HepG2 (cell line): ENCODE measurements around the gene STX10. TPM values are rescaled to one million over a fixed set of nuclear protein-coding genes. Genes with fewer than 3 reads are reported as not detected.
A peak's percentile ranks its signal among the peaks of the same experiment; 100 is the strongest.

Experiments
- CCDC6 ChIP-seq: sonication (generic); formaldehyde crosslinking; IDR thresholded peaks from 2 replicates; pipeline ENCODE4 v1.8.1; 2022; ENCODE audit warnings: mild to moderate bottlenecking, missing genetic modification reagents, moderate library complexity
- DPF2 ChIP-seq: sonication (generic); formaldehyde crosslinking; IDR thresholded peaks from 2 replicates; pipeline ENCODE4 v1.4.0; 2020; ENCODE audit warnings: mild to moderate bottlenecking, low read depth, missing genetic modification reagents, borderline replicate concordance
- ERF ChIP-seq: IDR thresholded peaks from 2 replicates; pipeline ENCODE4 v1.6.1; 2018; ENCODE audit warnings: missing biosample characterization, missing genetic modification reagents
- HHEX ChIP-seq: IDR thresholded peaks from 2 replicates; pipeline ENCODE4 v1.6.1; 2016; ENCODE audit warnings: control low read depth
- KDM6A ChIP-seq: IDR thresholded peaks from 2 replicates; pipeline ENCODE4 v1.6.1; 2016; ENCODE audit warnings: low read depth
- MAZ ChIP-seq, 2 experiments: sonication (generic) in 1 of 2; formaldehyde crosslinking in 1 of 2; IDR thresholded peaks; 2 replicates each; pipeline versions ENCODE4 v1.5.0 to v1.6.1; 2012 to 2020; ENCODE audit warnings: low read depth in 2 of 2, mild to moderate bottlenecking in 2 of 2, borderline replicate concordance in 1 of 2, improper control_type of control experiment in 1 of 2, low read length in 1 of 2, missing genetic modification reagents in 1 of 2, moderate library complexity in 1 of 2
- NR2C2 ChIP-seq: sonication (generic); formaldehyde crosslinking; IDR thresholded peaks from 2 replicates; pipeline ENCODE4 v1.4.0; 2020; ENCODE audit warnings: missing genetic modification reagents, mild to moderate bottlenecking, moderate library complexity, borderline replicate concordance
- RFX3 ChIP-seq: IDR thresholded peaks from 2 replicates; pipeline ENCODE4 v1.6.1; 2016; ENCODE audit warnings: missing biosample characterization, missing genetic modification reagents
- SMC3 ChIP-seq: IDR thresholded peaks from 2 replicates; pipeline ENCODE4 v1.6.1; 2011; ENCODE audit warnings: low read length, improper control_type of control experiment
- TFDP2 ChIP-seq: sonication (generic); formaldehyde crosslinking; IDR thresholded peaks from 2 replicates; pipeline ENCODE4 v1.4.0; 2020; ENCODE audit warnings: missing genetic modification reagents
- TGIF2 ChIP-seq: IDR thresholded peaks from 2 replicates; pipeline ENCODE4 v1.6.1; 2016; ENCODE audit warnings: control low read depth, missing compliant biosample characterization
- ZC3H4 ChIP-seq: sonication (generic); formaldehyde crosslinking; IDR thresholded peaks from 2 replicates; pipeline ENCODE4 v1.4.0; 2020; ENCODE audit warnings: missing genetic modification reagents, borderline replicate concordance
- ZNF441 ChIP-seq: sonication (generic); formaldehyde crosslinking; IDR thresholded peaks from 2 replicates; pipeline ENCODE4 v1.7.0; 2021; ENCODE audit warnings: missing genetic modification reagents, borderline replicate concordance
- ZNF589 ChIP-seq: sonication (generic); formaldehyde crosslinking; conservative IDR thresholded peaks from 2 replicates; pipeline ENCODE4 v1.8.0; 2022; ENCODE audit warnings: mild to moderate bottlenecking, moderate library complexity, missing genetic modification reagents
- ZNF746 ChIP-seq: sonication (generic); formaldehyde crosslinking; IDR thresholded peaks from 2 replicates; pipeline ENCODE4 v1.8.0; 2022; ENCODE audit warnings: mild to moderate bottlenecking, missing genetic modification reagents
- ZNF749 ChIP-seq: sonication (generic); formaldehyde crosslinking; IDR thresholded peaks from 2 replicates; pipeline ENCODE4 v1.8.0; 2022; ENCODE audit warnings: mild to moderate bottlenecking, missing genetic modification reagents, moderate library complexity, borderline replicate concordance
- polyA plus RNA-seq, 8 experiments: library from polyadenylated mRNA; depleted of rRNA in 3 of 8; stranded (reverse) in 7 of 8; unstranded in 1 of 8; fragments of >200 nt; fragmentation: Illumina TruSeq in 4 of 8; extraction: Trizol in 4 of 8; gene quantifications; 2 replicates each; pipeline versions ENCODE4 v1.2.1 to v1.2.3, GENCODE V29; 2011 to 2016; ENCODE audit warnings: low read depth in 4 of 8, missing spikeins in 1 of 8, mixed read lengths in 1 of 8; ENCODE audit not compliant: insufficient read depth in 1 of 8
- total RNA-seq, 5 experiments: library from RNA; depleted of rRNA; stranded (reverse); fragments of >200 nt; fragmentation: Illumina TruSeq; extraction: Trizol; gene quantifications; 2 replicates each; pipeline ENCODE4 v1.2.3, GENCODE V29; 2016; ENCODE audit warnings: low read depth in 1 of 5
- TF ChIP-seq, protein P1 (sequence below): sonication (generic); formaldehyde crosslinking; IDR thresholded peaks from 2 replicates; pipeline ENCODE4 v1.9.0; 2021; ENCODE audit warnings: missing genetic modification reagents, borderline replicate concordance
- TF ChIP-seq, protein P2 (sequence below): sonication (generic); formaldehyde crosslinking; IDR thresholded peaks from 2 replicates; pipeline ENCODE4 v1.5.1; 2020; ENCODE audit warnings: mild to moderate bottlenecking, missing genetic modification reagents, borderline replicate concordance

Gene STX10
- total and polyA plus RNA-seq, 2 of the 13 experiments (the other 11 are each of a cell fraction or from before 2014, with no cell fraction given): 47.9 to 66.4 TPM

DNA sequence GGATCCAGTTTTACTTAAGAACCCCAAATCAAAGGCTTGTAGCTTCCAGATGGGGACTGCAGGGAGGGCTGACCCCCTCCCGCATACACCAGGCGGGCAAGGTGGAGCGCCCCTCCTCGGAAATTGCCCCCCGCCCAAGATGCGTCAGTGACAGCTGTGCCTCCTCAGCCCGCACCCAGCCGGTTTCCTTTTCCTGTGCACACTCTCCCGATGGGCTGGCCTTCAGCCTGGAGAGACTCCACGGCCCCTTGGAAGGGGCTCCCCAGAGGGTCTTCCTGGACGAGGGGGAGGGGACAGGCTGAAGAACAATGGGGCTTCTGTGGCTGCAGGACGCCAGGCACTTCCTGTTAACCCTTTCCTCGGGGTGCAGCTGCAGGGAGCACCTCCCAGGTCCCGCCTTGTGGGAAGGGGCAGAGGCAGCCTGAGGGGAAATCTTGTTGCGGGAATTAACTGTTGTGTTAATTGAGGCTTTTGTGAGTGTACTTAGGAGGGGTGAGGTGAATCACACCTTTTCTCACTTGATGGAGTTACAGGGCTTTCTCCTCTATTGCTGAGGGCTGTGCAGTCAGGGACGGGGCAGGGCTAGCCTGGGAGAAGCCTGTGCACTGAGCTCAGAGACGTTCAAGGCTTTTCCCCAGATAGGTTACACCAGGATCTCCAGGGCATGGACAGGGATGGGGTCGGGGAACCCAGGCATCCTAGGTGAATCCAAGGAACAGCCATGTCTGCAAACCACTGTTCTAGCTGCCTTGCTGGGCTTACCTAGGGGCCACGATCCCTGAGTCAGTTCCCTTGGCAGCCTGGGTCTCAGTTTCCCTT is 14.4 kb upstream of the STX10 start (continued):
- TF ChIP-seq, protein P1, sequence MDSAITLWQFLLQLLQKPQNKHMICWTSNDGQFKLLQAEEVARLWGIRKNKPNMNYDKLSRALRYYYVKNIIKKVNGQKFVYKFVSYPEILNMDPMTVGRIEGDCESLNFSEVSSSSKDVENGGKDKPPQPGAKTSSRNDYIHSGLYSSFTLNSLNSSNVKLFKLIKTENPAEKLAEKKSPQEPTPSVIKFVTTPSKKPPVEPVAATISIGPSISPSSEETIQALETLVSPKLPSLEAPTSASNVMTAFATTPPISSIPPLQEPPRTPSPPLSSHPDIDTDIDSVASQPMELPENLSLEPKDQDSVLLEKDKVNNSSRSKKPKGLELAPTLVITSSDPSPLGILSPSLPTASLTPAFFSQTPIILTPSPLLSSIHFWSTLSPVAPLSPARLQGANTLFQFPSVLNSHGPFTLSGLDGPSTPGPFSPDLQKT (CRISPR knock-in tag): no peak
- TF ChIP-seq ZNF441 (CRISPR knock-in tag): no peak
- no peak for TF ChIP-seq HHEX (CRISPR knock-in tag)
- TF ChIP-seq ERF (CRISPR knock-in tag): peak; percentile 94
- 0 out of 2 replicates have a peak, but pooled peaks have one; percentile 24 for TF ChIP-seq DPF2
- peak; percentile 62 for TF ChIP-seq TGIF2 (CRISPR knock-in tag)
- TF ChIP-seq ZNF746: no peak
- no peak; the same call in 1 of the 2 replicates for TF ChIP-seq MAZ (IDR thresholded peaks at IDR 0.05; ENCODE audit: borderline replicate concordance, low read depth, low read length)
- TF ChIP-seq MAZ (CRISPR knock-in tag; IDR thresholded peaks at IDR 0.05; ENCODE audit: low read depth): 0 out of 2 replicates have a peak, but pooled peaks have one; percentile 39
- peak; percentile 44; the same call in 1 of the 2 replicates for TF ChIP-seq TFDP2
- TF ChIP-seq RFX3: no peak
- TF ChIP-seq CCDC6 (CRISPR knock-in tag): no peak
- TF ChIP-seq, protein P2, sequence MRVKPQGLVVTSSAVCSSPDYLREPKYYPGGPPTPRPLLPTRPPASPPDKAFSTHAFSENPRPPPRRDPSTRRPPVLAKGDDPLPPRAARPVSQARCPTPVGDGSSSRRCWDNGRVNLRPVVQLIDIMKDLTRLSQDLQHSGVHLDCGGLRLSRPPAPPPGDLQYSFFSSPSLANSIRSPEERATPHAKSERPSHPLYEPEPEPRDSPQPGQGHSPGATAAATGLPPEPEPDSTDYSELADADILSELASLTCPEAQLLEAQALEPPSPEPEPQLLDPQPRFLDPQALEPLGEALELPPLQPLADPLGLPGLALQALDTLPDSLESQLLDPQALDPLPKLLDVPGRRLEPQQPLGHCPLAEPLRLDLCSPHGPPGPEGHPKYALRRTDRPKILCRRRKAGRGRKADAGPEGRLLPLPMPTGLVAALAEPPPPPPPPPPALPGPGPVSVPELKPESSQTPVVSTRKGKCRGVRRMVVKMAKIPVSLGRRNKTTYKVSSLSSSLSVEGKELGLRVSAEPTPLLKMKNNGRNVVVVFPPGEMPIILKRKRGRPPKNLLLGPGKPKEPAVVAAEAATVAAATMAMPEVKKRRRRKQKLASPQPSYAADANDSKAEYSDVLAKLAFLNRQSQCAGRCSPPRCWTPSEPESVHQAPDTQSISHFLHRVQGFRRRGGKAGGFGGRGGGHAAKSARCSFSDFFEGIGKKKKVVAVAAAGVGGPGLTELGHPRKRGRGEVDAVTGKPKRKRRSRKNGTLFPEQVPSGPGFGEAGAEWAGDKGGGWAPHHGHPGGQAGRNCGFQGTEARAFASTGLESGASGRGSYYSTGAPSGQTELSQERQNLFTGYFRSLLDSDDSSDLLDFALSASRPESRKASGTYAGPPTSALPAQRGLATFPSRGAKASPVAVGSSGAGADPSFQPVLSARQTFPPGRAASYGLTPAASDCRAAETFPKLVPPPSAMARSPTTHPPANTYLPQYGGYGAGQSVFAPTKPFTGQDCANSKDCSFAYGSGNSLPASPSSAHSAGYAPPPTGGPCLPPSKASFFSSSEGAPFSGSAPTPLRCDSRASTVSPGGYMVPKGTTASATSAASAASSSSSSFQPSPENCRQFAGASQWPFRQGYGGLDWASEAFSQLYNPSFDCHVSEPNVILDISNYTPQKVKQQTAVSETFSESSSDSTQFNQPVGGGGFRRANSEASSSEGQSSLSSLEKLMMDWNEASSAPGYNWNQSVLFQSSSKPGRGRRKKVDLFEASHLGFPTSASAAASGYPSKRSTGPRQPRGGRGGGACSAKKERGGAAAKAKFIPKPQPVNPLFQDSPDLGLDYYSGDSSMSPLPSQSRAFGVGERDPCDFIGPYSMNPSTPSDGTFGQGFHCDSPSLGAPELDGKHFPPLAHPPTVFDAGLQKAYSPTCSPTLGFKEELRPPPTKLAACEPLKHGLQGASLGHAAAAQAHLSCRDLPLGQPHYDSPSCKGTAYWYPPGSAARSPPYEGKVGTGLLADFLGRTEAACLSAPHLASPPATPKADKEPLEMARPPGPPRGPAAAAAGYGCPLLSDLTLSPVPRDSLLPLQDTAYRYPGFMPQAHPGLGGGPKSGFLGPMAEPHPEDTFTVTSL (CRISPR knock-in tag): no peak
- TF ChIP-seq KDM6A (CRISPR knock-in tag): peak; percentile 65
- TF ChIP-seq ZC3H4 (CRISPR knock-in tag): no peak
- no peak; the same call in 1 of the 2 replicates for TF ChIP-seq ZNF749 (CRISPR knock-in tag)
- no peak for TF ChIP-seq SMC3
- TF ChIP-seq ZNF589 (CRISPR knock-in tag): 0 out of 2 replicates have a peak, but pooled peaks have one; percentile 40
- no peak; the same call in 1 of the 2 replicates for TF ChIP-seq NR2C2
